Measurements from ENCODE around the gene RABGAP1L.

DNA sequence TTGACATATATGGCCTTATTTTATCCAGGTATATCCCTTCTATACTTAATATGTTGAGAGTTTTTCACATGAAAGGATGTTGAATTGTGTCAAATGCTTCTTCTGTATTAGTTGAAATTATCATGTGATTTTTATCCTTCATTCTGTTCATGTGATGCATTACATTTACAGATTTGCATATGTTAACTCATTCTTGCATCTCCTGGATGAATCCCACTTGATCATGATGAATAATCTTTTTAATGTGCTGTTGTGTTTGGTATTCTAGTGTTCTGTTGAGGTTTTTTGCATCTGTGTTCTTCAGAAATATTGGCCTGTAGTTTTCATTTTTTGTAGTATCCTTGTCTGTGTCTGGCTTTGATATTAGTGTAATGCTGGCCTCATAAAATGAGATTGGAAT is 150.2 kb downstream of the RABGAP1L start:
- TF ChIP-seq, protein P1, sequence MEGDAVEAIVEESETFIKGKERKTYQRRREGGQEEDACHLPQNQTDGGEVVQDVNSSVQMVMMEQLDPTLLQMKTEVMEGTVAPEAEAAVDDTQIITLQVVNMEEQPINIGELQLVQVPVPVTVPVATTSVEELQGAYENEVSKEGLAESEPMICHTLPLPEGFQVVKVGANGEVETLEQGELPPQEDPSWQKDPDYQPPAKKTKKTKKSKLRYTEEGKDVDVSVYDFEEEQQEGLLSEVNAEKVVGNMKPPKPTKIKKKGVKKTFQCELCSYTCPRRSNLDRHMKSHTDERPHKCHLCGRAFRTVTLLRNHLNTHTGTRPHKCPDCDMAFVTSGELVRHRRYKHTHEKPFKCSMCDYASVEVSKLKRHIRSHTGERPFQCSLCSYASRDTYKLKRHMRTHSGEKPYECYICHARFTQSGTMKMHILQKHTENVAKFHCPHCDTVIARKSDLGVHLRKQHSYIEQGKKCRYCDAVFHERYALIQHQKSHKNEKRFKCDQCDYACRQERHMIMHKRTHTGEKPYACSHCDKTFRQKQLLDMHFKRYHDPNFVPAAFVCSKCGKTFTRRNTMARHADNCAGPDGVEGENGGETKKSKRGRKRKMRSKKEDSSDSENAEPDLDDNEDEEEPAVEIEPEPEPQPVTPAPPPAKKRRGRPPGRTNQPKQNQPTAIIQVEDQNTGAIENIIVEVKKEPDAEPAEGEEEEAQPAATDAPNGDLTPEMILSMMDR (optimal IDR thresholded peaks at IDR 0.05 in 1 of 3, IDR thresholded peaks at IDR 0.05 in 1 of 3, conservative IDR thresholded peaks at IDR 0.05 in 1 of 3; ENCODE audit: extremely low read depth in 1 of 3, insufficient read depth in 2 of 3, low read length in 3 of 3) = no peak
- TF ChIP-seq EZH2 (IDR thresholded peaks at IDR 0.05; ENCODE audit: low read length) = no peak

Measured in keratinocyte (primary cell).